HG02885 (cell line): ENCODE measurements around the gene DUSP28.
"Not testable (repeated sequence)": the region's sequence is repeated elsewhere in the genome, so short reads cannot be mapped to it uniquely, and the experiment has no call there.

Source experiments
- ATAC-seq: cut with Tn5 transposase; IDR thresholded peaks from one replicate; pipeline ENCODE4 v1.9.1; 2021; ENCODE audit warnings: mild to moderate bottlenecking; ENCODE audit not compliant: unreplicated experiment, poor library complexity

DUSP28 gene

GRCh38 chr2:240560084-240560479 is at the start of gene DUSP28:
TSS of gene DUSP28 (plus strand) at chr2:240560357. CDS start at chr2:240560685, 328 bp downstream.
- peak; percentile 61 for ATAC-seq

GRCh38 chr2:240510513-240511210 is 49.5 kb upstream of the DUSP28 start:
- no peak for ATAC-seq

GRCh38 chr2:240511351-240512108 is 48.6 kb upstream of the DUSP28 start:
- ATAC-seq: no peak

- no peak for ATAC-seq
Measured at GRCh38 chr2:240512109-240512485, 48.1 kb upstream of the DUSP28 start.

- no peak for ATAC-seq
Measured at GRCh38 chr2:240512666-240513535, 47.3 kb upstream of the DUSP28 start.

- peak; percentile 93 for ATAC-seq
Measured at GRCh38 chr2:240513549-240514287, 46.4 kb upstream of the DUSP28 start.

- ATAC-seq: no peak
Measured at GRCh38 chr2:240514631-240515030, 45.5 kb upstream of the DUSP28 start.

GRCh38 chr2:240517342-240517741 is 42.8 kb upstream of the DUSP28 start:
- no peak for ATAC-seq

- ATAC-seq: no peak
Measured at GRCh38 chr2:240518981-240519380, 41.2 kb upstream of the DUSP28 start.

GRCh38 chr2:240519396-240520129 is 40.6 kb upstream of the DUSP28 start:
- no peak for ATAC-seq

- ATAC-seq: no peak
Measured at GRCh38 chr2:240520130-240520973, 39.8 kb upstream of the DUSP28 start.

- no peak for ATAC-seq
Measured at GRCh38 chr2:240520974-240521350, 39.2 kb upstream of the DUSP28 start.

GRCh38 chr2:240521885-240522284 is 38.3 kb upstream of the DUSP28 start:
- ATAC-seq: not testable (repeated sequence)

GRCh38 chr2:240522406-240522805 is 37.8 kb upstream of the DUSP28 start:
- ATAC-seq: no peak

GRCh38 chr2:240523451-240524281 is 36.5 kb upstream of the DUSP28 start:
- ATAC-seq: no peak

GRCh38 chr2:240524963-240525718 is 35.0 kb upstream of the DUSP28 start:
- no peak for ATAC-seq

GRCh38 chr2:240525802-240526201 is 34.4 kb upstream of the DUSP28 start:
- no peak for ATAC-seq
